ENCODE results near the gene ZCWPW1. TPM values are rescaled to one million over a fixed set of nuclear protein-coding genes. Genes with fewer than 3 reads are reported as not detected.

Gene ZCWPW1, protein sequence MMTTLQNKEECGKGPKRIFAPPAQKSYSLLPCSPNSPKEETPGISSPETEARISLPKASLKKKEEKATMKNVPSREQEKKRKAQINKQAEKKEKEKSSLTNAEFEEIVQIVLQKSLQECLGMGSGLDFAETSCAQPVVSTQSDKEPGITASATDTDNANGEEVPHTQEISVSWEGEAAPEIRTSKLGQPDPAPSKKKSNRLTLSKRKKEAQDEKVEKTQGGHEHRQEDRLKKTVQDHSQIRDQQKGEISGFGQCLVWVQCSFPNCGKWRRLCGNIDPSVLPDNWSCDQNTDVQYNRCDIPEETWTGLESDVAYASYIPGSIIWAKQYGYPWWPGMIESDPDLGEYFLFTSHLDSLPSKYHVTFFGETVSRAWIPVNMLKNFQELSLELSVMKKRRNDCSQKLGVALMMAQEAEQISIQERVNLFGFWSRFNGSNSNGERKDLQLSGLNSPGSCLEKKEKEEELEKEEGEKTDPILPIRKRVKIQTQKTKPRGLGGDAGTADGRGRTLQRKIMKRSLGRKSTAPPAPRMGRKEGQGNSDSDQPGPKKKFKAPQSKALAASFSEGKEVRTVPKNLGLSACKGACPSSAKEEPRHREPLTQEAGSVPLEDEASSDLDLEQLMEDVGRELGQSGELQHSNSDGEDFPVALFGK
- total RNA-seq: 2.0 TPM

GRCh38 chr7:100428199-100428966, at the start of gene ZCWPW1:
Gene ZCWPW1, minus strand, starts transcription at chr7:100428703. Its CDS starts 8,054 bp downstream, at chr7:100420649.

GRCh38 chr7:100464210-100464660, 35.7 kb upstream of the ZCWPW1 start, which contains the start of gene SPACDR:
Gene SPACDR, minus strand, starts transcription at chr7:100464260. Its CDS starts 235 bp downstream, at chr7:100464025.

DNA sequence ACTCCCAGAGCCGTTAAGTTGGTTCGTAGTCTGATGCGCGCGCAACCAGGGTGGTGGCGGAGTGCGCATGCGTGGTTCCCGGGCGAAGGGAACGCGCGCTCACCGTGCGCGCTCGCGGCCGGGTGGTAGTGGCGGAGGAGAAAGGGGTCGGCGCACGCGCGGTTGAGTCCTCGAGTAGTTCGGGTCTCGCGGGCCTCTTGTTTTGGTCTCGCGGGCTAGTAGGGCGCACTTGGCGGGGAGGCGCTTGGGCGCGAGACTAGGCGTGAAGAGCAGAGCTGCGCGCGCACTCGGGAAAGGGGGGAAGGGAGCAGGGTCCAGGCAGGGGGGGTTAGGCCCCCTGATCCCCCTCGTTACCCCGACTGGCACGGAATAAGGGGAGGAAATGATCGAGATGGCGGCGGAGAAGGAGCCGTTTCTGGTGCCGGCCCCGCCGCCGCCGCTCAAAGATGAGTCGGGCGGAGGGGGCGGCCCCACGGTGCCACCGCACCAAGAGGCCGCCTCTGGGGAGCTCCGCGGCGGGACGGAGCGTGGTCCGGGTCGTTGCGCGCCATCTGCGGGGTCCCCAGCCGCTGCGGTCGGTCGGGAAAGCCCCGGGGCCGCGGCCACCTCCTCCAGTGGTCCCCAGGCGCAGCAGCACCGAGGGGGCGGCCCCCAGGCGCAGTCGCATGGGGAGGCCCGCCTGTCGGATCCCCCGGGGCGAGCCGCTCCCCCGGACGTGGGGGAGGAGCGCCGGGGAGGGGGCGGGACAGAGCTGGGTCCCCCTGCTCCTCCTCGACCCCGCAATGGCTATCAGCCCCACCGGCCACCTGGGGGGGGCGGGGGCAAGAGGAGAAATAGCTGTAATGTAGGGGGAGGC, 1.4 kb upstream of the ZCWPW1 start, which contains the start of gene MEPCE:
MEPCE (plus strand) TSS at position 195 of the 856 bp plus-strand sequence; CDS start at position 383, 188 bp downstream.

DNA sequence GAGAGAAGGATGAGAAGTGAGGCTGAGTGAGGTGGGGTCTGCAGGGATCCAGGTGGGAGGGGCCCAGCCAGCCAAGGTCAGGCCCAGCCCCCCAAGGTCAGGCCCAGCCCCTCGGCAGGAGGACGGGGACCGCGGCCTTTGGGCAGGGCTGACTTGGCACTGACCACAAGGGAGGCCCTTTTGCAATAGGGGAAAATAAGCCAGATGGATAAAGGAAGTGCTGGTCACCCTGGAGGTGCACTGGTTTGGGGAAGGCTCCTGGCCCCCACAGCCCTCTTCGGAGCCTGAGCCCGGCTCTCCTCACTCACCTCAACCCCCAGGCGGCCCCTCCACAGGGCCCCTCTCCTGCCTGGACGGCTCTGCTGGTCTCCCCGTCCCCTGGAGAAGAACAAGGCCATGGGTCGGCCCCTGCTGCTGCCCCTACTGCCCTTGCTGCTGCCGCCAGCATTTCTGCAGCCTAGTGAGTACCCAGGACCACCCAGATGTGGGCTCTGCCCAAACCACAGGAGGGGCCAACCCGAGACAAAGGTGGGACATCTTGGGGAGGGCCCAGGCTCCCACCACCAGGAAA, 55.2 kb downstream of the ZCWPW1 start, which contains the start of gene PILRA:
PILRA (plus strand) TSS at position 227 of the 571 bp plus-strand sequence; CDS start at position 397, 170 bp downstream.

DNA sequence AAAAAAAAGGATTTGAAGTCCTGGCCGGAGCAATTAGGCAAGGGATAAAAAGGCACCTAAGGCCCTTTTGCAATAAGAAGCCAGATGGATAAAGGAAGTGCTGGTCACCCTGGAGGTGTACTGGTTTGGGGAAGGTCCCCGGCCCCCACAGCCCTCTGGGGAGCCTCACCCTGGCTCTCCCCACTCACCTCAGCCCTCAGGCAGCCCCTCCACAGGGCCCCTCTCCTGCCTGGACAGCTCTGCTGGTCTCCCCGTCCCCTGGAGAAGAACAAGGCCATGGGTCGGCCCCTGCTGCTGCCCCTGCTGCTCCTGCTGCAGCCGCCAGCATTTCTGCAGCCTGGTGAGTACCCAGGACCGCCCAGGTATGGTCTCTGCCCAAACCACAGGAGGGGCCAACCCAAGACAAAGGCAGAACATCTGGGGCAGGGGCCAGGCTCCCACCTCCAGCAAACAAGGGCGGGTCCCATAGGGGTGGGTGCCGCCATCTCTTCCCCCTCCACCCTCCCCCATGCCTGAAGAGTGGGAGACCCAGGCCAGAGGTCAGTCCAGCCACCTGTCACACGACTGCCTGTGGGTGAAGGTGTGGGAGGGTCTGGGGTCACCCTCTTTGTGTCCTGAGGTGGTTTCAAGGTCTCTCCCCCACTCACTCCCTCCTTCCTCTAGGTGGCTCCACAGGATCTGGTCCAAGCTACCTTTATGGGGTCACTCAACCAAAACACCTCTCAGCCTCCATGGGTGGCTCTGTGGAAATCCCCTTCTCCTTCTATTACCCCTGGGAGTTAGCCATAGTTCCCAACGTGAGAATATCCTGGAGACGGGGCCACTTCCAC, 70.3 kb downstream of the ZCWPW1 start, which contains the start of gene PILRB:
PILRB (plus strand) TSS at position 91 of the 830 bp plus-strand sequence; CDS start at position 277, 186 bp downstream.

Other genes starting within 250 kb of the ZCWPW1 start
- gene PVRIG, start 208.8 kb downstream of the ZCWPW1 start, total RNA-seq: not detected
- gene SPDYE3, start 121.0 kb downstream of the ZCWPW1 start, total RNA-seq: not detected
- 39.7 TPM for gene PILRB, start 70.6 kb downstream of the ZCWPW1 start, total RNA-seq
- gene PILRA, start 55.2 kb downstream of the ZCWPW1 start, total RNA-seq: 6.1 TPM
- gene MEPCE, start 1.1 kb upstream of the ZCWPW1 start, total RNA-seq: 42.0 TPM
- gene PPP1R35, start 7.8 kb upstream of the ZCWPW1 start, total RNA-seq: 20.1 TPM
- 0.58 TPM for gene SPACDR, start 35.6 kb upstream of the ZCWPW1 start, total RNA-seq
- 41.9 TPM for gene TSC22D4, start 50.5 kb upstream of the ZCWPW1 start, total RNA-seq
- 2.9 TPM for gene NYAP1, start 55.2 kb upstream of the ZCWPW1 start, total RNA-seq
- 13.9 TPM for gene AGFG2, start 110.5 kb upstream of the ZCWPW1 start, total RNA-seq
- 2.7 TPM for gene SAP25, start 145.2 kb upstream of the ZCWPW1 start, total RNA-seq
- gene LRCH4, start 157.4 kb upstream of the ZCWPW1 start, total RNA-seq: 43.5 TPM
- 0.82 TPM for gene FBXO24, start 157.6 kb upstream of the ZCWPW1 start, total RNA-seq
- 101 TPM for gene PCOLCE, start 173.7 kb upstream of the ZCWPW1 start, total RNA-seq
- gene MOSPD3, start 183.8 kb upstream of the ZCWPW1 start, total RNA-seq: 15.4 TPM
- 5.3 TPM for gene TFR2, start 212.8 kb upstream of the ZCWPW1 start, total RNA-seq
- not detected for gene ACTL6B, start 227.7 kb upstream of the ZCWPW1 start, total RNA-seq
- gene GNB2, start 245.0 kb upstream of the ZCWPW1 start, total RNA-seq: 209 TPM

Measured in metanephros (tissue), 1 donor.